GM21529 (cell line): ENCODE data around the gene TYW1B.
"Not testable (repeated sequence)": the region's sequence is repeated elsewhere in the genome, so short reads cannot be mapped to it uniquely, and the experiment has no call there.

Experiments
- ATAC-seq: cut with Tn5 transposase; IDR thresholded peaks from one replicate; pipeline ENCODE4 v1.9.1; 2021; ENCODE audit not compliant: unreplicated experiment

Gene TYW1B

GRCh38 chr7:72580142-72580770 lies 247.7 kb downstream of the TYW1B start:
- ATAC-seq: not testable (repeated sequence)

- no peak for ATAC-seq
These were observed 250.9 kb downstream of the TYW1B start for GRCh38 chr7:72577107-72577506.

- ATAC-seq: not testable (repeated sequence)
These were observed 266.0 kb downstream of the TYW1B start for GRCh38 chr7:72561988-72562387.

GRCh38 chr7:72559546-72559945 lies 268.5 kb downstream of the TYW1B start:
- ATAC-seq: not testable (repeated sequence)

GRCh38 chr7:72556733-72557132 lies 271.3 kb downstream of the TYW1B start:
- ATAC-seq: not testable (repeated sequence)

- not testable (repeated sequence) for ATAC-seq
These were observed 272.8 kb downstream of the TYW1B start for GRCh38 chr7:72555238-72555637.

- not testable (repeated sequence) for ATAC-seq
These were observed 273.6 kb downstream of the TYW1B start for GRCh38 chr7:72554401-72554800.

- ATAC-seq: not testable (repeated sequence)
These were observed 277.5 kb downstream of the TYW1B start for GRCh38 chr7:72550454-72550853.

- ATAC-seq: not testable (repeated sequence)
These were observed 281.3 kb downstream of the TYW1B start for GRCh38 chr7:72546586-72547237.

GRCh38 chr7:72544531-72544930 lies 283.5 kb downstream of the TYW1B start:
- not testable (repeated sequence) for ATAC-seq

- no peak for ATAC-seq
These were observed 287.1 kb downstream of the TYW1B start for GRCh38 chr7:72540923-72541322.

- ATAC-seq: no peak
These were observed 287.8 kb downstream of the TYW1B start for GRCh38 chr7:72540106-72540611.

- no peak for ATAC-seq
These were observed 288.3 kb downstream of the TYW1B start for GRCh38 chr7:72539702-72540101.

- no peak for ATAC-seq
These were observed 289.1 kb downstream of the TYW1B start for GRCh38 chr7:72538856-72539255.

- no peak for ATAC-seq
These were observed 289.9 kb downstream of the TYW1B start for GRCh38 chr7:72538147-72538546.

- not testable (repeated sequence) for ATAC-seq
These were observed 292.0 kb downstream of the TYW1B start for GRCh38 chr7:72536038-72536437.

- not testable (repeated sequence) for ATAC-seq
These were observed 297.0 kb downstream of the TYW1B start for GRCh38 chr7:72531048-72531447.
